Measurements from ENCODE around the gene TAPT1.
A peak's percentile ranks its signal among the peaks of the same experiment; 100 is the strongest.
"Not testable (repeated sequence)": the region's sequence is repeated elsewhere in the genome, so short reads cannot be mapped to it uniquely, and the experiment has no call there.

The TAPT1 gene

DNA sequence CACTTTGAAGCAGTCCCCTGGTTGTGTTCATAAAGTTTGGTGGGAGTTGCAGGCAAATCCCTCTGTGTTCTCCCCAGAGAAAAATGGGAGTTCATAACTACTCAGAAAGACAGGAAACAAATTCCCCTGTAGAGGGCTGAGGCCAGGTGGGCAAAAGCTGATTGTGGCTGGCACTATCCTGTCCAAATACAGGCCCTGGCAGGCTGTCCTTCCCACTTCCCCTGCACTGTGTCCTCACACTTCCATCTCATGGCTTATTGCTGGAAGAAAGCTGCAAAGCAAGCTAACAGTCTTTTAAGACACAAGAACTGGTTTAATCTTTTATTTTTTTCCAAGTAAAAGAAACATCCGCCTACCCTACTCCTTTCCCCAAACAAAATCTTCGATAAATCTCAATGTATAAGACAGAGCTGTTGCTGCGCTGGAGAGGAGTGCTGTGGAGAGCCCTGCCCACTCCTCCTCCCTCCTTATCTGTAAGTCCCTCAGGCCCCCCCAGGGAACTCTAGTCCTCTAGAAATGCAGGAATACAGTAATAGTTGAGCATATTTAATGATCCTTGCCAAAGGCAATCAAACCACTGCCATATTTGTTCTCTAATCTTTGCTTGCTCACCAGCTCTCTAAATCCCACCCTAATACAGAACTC lies 14.0 kb downstream of the TAPT1 start:
- peak; percentile 63 for DNase-seq

DNA sequence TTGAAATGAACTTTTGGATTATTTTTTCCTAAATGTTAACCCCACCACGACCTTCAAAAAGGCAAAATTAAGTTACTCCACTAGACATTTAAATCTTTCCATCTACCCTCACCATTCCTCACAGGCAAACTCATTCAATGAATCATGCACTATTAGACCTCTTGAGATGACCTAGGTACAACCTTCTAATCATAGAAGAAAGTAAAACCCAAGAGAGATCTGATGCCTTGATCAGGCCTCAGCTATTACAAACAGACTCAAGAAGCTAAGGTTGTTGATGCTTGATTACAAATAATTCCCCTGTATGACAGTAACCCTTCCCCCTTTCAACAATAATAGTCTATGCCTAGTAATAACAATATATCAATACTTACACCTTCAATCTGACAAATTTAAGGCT lies 18.9 kb downstream of the TAPT1 start:
- DNase-seq, result no peak

DNA sequence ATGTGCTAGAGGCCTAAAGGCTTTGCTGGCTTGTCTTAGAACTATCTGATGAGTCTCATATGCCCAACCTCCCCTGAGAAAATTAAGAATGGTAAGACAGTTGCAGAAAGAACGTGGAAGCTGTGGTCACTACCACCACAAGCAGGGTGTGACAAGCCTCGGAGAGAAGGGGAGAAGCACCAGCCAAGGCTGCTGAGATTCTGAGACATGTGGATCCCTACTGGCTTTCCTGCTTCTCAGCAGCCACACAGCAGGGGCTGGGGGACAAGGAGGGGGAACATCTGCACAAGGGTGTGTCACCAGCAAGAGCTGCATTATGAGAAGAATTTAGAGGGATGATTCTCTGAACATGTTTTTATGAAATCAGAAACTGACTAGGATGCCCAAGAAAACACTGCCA lies 19.4 kb downstream of the TAPT1 start:
- no peak for DNase-seq

DNA sequence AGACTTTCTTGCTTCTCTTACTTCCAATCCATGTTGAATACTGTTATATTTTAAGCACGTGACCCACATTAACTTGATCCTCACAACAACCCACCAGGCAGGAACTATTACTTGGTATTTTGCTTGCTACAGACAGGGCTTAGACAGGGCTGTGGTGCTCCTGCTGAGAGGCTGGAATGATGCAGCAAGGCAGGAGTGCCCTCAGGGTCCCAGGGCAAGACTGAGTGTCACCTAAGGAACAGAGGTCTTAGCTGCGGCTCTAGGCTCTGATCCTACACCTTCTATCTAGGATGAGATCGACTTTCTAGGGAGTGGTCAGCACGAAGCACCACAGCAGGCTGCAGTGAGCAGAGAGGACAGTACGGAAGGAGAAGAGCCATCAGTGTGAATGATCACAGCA lies 20.0 kb downstream of the TAPT1 start:
- DNase-seq, result no peak

DNA sequence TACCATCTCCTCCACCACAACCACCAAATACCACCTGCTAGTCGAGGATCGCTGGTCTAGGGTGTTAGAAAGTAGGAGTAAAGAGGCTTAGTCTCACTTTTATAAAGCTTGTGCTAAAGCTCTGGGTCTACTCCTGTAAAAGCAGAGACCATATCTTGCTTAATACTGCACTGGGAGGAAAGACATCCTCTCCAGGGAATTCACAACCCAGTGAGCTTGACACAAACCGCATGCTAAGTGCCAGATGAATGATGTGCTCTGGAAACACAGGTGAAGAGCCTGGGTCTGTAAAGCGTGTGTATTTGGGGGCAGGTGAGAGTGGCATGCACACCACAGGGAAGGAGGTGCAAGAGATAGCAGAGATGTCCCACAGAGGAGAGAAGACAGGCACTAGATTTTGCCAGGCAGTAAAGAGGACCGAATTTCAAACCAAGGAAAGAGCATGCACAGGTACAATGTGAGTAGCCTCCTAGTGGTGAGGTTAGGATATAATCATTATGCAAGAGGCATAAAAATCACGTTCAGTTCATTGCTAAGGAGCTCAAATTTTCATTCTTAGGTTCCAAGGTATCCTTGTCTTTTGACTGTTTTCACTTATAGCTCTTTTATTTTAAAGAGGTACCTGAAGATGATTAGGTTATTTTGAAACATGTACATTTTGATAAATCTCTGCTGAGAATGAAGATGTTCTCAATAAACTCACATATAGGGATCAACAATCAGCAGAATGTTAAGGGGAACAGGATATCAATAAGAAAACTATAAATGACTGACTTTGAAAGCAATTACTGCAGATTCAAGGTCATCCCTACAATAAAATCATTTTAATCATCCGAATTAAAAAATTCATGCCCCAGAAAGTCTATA lies 20.7 kb downstream of the TAPT1 start:
- DNase-seq, result peak; percentile 58

DNA sequence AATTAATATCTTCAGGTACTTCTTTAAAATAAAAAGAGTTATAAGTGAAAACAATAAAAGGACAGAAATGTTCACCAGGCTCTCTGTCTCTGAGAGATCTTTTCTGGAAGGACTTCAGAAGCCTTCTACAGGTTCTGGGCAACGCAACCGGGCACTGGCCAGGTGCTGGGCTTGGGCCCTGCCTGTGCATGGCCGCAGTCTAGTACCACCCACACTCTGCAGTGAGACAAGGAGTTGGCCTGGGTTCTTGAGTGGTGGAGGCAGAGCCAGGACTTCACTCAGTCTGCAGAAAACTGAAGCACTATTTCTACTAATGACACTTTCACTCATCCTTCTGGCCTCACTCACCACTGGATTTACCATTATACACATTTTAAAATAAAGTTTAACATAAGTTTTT lies 21.8 kb downstream of the TAPT1 start:
- DNase-seq, result no peak

DNA sequence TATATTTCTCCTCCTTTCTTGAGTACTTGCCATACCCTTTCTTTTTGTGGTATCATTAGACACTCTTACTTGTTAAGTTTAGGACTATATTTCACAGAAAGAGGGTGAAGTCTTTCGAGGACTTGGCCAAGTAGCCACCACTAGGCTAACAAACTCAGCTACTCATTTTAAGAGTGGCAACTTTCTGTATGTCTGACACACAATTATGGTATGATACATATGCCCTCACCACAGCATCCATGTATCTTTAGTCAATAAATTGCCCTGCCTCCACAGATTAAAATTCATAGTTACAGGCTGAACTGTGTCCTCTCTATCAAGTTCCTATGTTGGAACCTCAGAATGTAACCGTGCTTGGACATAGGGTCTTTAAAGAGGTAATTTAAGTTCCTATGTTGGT lies 23.2 kb downstream of the TAPT1 start:
- no peak for DNase-seq

DNA sequence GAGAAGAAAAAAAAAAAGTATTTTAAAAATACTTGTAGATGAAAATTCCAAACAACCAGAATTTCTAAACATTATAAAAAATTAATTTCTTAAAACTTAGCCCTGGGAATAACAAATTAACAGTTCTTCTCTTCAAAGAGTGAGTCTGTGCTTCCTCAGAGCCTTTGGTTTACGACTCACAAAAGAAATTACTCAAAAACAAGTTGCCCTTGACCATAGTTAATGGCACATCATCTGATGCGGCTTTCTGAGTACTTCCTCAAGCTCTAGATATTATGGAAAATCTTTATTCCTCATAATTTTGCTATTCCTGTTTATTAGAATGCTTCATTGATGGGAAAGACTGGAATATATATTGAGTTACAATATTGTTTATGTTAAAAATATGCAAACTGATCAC lies 23.7 kb downstream of the TAPT1 start:
- DNase-seq, result no peak

DNA sequence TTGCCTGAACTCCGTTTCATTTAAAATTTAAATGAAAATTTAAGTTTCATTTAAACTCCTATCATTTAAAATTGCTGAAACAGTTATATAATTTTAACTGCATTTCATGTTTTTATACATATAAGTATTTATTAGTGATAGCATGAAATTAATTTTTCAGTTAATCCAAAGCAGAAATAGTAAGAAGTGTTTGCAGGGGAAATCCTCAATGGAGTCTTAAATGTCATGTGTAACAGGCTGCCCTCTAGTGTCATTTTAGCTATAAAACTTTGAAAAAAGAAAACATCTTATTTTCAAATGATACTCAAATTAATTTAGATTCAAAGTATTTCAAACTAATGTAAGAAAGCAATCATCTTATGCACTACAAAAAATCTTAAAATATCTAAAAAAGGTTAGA lies 27.2 kb downstream of the TAPT1 start:
- DNase-seq, result no peak

DNA sequence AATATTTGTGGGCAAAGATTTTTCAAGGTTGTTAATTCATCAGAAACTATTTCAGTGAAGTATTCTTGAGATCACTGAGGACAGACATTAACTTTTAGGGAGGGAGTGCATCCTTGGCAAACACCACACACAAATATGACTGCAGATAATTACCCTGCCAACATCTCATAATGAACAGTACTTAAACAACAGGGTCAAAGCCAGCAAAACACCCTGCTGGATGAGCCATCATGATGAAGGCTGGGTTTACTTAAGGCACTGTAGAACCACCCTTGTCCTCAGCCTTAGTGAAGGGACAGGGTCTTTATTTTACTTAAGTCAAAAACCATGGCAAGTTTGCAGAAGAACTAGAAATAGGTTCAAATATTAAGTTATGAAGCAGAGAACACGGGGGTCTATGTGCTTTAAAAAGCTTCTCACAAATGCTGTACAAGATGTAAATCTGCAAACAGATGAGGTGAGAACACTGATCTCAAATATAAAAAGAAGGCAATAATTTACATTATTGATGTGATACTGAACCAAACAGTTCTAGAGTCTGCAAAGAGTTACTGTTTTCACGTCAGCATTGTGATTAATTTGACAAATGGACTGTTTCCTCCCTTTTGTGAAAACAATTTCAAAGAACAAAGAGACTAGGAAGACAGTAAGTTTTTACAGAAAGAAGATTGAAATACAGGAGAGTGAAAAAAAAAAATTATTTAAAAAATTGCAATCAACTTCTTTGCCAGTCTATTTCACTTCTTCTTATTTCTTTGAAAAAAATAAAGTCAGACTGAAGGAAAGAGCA lies 28.2 kb downstream of the TAPT1 start:
- DNase-seq, result no peak

DNA sequence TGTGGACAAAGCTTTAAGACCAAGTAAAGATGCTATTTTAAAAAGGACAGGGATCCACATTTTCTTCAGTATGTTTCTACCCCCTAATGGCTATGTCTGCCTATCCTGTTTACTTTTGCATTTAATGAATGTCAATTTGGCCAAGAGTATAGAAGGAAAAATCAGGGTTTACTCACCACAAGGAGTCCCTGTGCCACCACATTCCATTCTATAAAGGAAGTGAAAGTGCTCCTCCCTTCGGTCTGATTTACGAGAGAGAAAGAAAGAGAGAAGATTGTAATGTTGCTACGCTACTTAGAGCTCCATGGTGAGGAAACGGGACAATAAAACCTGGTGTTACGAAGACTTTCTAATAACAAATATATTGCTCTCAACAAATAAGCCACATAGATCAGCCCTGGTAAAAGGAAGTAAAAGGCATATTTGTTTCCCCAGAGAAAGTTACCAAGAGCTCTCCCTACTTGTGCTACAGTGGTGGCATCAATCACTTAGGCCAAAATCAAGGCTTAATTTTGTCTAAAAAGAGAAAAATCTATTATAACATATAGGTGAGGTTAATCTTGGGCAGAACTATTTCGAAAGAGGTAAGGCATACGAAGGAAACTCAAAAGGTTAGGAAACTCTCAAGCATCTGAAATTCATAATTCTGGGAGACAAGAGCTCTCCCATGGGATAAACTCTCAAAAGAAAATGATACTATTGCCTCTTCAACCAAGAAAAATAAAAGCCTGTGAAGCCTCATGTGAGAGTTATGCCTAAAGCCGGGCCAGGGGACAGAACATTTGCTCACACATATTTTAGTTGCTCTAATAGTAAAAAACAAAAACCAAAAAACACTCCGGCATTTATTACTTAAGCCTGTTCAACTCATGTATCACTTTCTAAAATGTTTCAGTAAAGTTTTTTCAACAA lies 29.5 kb downstream of the TAPT1 start:
- DNase-seq, result no peak

DNA sequence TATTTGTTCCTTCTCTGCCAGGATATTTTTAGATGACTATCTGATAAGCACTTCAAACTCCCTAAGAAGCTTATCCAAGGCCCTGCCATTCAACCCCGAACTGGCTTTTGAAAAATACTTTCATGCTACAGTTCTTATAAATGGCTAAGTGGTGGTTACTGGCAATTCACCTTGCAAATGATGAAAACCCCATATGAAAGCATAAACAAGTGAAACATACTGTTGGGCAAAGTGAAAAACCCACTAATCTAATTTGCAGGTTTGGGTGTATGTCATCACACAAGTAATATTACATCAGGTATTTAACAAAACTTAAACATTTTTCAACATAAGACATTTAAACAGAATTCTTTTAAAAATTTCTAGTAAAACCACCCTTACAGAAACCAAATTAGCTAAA lies 31.1 kb downstream of the TAPT1 start:
- no peak for DNase-seq

DNA sequence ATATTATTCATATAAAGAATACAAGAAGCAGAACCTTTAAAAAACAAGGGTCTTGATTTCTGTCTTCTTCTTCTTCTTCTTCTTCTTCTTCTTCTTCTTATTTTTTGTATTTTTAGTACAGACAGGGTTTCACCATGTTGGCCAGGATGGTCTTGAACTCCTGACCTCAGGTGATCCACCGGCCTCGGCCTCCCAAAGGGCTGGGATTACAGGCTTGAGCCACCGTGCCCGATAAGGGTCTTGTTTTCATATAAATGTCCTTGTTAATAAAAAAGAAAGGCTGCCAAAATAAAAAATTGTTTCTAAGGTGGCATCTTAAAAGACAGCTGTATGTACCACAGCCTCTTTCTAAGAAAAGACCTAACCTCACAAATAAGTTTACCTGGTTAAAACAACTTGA lies 31.5 kb downstream of the TAPT1 start:
- not testable (repeated sequence) for DNase-seq

DNA sequence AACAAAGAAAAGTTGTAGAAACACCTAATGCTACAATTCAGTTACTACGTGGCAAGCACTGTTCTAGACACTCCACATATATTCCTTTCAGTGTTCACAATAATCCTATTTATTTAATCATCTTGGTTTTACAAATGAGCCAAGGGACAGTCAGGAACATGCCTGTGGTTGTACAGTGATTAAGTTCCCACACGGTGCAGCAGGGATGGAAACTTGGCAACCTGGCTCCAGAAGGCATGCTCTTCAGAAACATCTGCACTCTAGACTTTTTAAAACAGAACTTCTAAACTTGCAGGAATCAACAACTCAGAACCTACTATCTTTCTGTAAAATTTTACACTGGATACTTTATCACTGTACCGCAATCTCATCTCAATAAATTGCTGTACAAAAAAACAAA lies 32.1 kb downstream of the TAPT1 start:
- no peak for DNase-seq

DNA sequence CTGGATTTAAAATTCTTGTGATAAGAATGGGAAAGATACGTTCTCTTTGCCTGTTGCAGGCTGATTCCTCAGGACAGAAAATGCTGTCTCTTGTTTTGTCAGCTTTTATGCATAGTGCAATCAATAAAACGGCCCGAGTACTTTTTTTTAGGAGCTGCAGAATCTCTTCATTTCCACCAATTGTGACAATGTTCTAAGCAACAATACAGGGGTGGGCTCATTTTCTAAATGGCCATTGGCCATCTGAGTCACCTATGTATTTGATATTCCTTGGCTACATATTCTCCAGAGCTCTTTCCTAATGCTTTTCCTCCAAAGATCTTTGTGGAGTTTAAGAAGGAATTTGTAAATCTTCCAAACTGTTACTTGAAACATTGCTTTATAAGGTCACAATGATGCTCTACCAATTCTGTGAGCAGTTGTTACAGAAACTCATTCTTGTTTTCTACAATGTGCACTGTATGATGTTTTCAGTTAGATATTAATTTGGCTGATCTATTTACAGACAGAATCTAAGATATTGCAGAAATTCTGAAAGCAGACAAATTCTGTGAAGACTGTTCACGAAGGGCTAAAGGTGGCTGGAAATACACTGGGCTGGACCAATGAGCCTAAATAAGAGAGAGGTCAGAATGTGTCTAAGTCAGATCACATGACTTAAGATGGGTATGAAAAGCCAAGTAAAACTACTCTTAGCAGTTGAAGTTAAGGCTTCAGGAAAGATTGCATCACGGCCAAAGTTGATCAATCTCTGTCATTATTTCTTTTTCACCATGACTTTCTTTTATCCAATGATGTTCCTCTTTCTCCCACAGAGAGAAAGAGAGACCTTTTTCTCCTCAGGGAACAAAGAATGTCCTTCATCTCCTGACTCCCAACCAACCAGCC lies 33.4 kb downstream of the TAPT1 start:
- DNase-seq, result no peak

DNA sequence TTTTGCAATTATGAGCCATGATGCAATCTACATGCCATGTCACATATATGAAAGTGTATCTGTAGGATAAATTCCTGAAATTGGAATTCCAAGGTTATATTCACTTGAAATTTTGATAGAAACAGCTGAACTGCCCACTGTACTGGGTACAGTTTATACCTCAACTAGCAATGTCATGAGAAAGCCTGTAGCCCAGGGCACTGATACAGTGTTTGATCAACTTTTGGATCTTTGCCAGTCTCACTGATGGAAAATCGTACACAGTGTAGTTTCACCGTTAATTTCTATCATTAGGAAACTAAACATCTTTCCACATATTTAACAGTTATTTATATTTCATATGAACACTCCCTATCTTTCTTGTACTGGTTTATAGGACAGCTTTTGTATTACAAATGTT lies 34.2 kb downstream of the TAPT1 start:
- DNase-seq, result no peak

DNA sequence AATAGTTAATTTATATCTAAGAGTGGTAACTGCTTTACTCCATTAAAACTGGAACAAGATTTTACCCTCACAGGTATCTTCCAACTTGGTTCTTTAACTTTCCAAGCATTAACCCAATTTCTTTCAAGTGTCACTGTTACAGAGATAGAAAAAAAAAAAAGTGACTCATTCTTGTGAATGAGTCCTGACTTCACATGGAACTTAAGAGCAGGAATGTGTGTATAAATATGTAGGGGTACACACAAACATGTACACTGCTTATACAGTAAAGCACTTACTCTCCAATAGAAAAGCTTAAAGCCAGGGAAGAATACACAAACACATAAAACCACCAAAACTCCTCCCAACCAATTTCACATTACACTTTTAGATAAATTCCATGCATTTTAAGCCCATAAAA lies 38.8 kb downstream of the TAPT1 start:
- DNase-seq, result no peak

DNA sequence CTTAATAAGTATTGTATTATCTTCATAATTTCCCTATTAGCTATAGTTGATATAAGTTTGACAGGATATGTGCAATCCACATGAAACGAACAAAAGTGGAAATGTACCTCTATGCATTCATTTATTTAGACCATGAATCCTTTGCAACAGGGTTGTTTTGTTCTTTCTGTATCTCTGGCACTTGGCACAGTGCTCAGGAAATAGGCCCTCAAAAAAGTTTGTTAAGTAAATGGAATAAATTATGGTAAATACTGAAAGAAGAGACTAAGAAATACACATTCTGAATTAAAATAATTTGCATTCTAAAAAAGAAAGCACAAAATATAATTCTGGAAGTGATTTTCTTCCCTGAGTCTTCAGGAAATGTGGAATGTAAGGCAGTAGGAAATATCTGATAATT lies 39.3 kb downstream of the TAPT1 start:
- no peak for DNase-seq

DNA sequence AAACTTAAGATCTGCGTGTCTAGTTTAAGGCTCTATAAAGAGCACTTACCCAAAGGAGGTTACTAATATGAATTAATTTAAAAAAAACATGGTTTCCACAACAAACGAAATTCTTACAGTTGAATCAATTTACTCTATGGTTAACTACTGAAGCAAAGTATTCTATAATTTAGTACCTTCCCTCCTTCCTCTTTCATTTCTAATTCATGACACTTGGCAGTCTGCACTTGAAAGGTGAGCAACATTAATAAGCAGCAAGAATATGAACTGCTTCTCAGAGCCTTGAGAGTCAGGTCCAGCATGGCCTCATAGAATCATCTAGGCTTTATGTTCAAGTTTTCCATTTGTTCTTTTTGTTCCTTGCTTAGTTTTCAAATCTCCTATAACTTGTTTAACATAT lies 42.7 kb downstream of the TAPT1 start:
- no peak for DNase-seq

DNA sequence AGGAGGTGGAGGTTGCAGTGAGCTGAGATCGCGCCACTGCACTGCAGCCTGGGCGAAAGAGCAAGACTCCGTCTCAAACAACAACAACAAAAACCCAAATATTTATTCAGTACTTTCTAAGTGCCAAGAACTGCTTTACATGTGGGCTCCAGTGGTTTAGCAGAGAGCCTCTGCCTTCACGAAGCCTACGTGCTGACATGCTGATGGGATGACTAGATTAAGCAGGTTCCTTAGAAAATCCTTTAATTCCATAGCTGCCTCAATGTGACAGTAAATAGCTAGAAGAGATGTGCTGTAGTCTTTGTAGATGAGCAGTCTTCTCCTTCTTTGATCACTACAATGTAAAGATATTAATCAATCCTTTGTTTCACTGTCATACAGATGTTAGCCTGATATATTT lies 49.6 kb downstream of the TAPT1 start:
- no peak for DNase-seq

DNA sequence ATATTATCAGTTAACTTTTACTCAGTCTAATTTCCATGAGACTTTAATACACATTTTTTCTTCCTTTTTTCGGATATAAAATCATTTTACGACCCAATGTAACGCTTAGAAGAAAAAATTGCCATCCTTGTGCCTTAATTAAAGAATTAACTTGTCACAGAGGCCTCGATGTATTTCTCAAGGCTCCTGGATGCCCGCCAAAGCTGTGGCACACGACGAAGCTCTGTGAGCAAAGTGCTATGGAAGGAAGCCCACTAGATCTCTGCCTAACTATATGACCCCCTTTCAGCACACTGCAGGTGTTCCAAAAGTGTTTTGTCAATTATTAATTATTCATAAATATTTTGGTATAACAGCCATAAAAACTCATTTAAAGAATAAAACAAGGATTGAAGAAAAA lies 54.4 kb downstream of the TAPT1 start:
- DNase-seq, result no peak

DNA sequence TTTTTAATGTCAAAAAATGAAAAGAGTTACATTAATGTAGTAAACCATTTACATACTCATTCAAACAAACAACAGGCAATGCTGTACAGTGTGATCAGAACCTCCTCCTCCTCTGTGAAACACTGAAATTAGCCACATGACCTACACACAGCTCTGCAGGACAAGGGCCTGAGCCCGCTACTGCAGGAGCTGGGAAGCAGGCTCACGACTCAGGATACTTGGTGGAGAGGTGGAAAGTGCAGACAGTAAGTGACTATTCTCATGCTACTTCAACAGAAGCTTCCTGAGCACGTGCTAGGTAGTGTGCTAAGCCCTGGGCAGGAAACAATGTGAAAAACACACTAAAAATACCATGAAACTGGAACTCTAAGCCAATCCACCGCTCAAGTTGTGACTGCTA lies 56.8 kb downstream of the TAPT1 start:
- DNase-seq, result no peak
